Right lobe of liver (tissue), 4 donors: ENCODE data around the gene SAMD11.

Experiments used
- CTCF ChIP-seq, 4 donors: fragments of 200-600 bp in 3 of 4; fragments of 450-650 bp in 1 of 4; IDR thresholded peaks; one replicate each; pipeline versions ENCODE4 v1.5.1 to v1.8.0; 2016 to 2022; ENCODE audit warnings: antibody characterized with exemption in 4 of 4, mild to moderate bottlenecking in 2 of 4
- POLR2A ChIP-seq: fragments of 450-650 bp; IDR thresholded peaks from one replicate; pipeline ENCODE4 v1.6.1; 2017; ENCODE audit warnings: antibody characterized with exemption, mild to moderate bottlenecking
- donor health status: DM: no; HTN: no; CAD: no.
- donor health status: DM: no; HTN: no; CAD: no.
- donor health status: DM: no; HTN: yes; CAD: no.

- TF ChIP-seq CTCF (IDR thresholded peaks at IDR 0.05) (no peak), POLR2A (no peak)
Measured at GRCh38 chr1:974293-974640, 50.5 kb downstream of the SAMD11 start.
